GM19372 (cell line): ENCODE data around the gene CDC5L.
"Not testable (repeated sequence)": the region's sequence is repeated elsewhere in the genome, so short reads cannot be mapped to it uniquely, and the experiment has no call there.

Source experiments
- ATAC-seq: cut with Tn5 transposase; IDR thresholded peaks from one replicate; pipeline ENCODE4 v1.9.1; 2021; ENCODE audit warnings: mild to moderate bottlenecking, low read depth, moderate library complexity; ENCODE audit not compliant: unreplicated experiment

CDC5L gene

DNA sequence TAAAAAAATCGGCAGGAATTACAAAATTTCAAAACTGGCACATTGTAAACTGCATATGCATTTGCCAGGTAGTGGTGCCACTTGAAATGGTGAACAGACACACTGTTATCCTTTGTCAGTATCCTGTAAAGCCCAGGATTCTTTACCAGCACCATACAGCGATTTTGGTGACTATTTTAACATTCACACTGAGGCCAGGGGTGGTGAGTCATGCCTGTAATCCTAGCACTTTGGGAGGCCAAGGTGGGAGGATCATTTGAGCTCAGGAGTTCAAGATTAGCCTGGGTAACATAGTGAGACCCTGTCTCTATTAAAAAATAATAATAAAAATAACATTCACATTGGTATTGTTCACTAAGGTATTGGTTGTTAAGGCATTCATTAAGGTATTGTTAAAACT, 61.7 kb downstream of the CDC5L start:
- ATAC-seq, result not testable (repeated sequence)

GRCh38 chr6:44451803-44452695, 64.5 kb downstream of the CDC5L start:
- ATAC-seq, result no peak

DNA sequence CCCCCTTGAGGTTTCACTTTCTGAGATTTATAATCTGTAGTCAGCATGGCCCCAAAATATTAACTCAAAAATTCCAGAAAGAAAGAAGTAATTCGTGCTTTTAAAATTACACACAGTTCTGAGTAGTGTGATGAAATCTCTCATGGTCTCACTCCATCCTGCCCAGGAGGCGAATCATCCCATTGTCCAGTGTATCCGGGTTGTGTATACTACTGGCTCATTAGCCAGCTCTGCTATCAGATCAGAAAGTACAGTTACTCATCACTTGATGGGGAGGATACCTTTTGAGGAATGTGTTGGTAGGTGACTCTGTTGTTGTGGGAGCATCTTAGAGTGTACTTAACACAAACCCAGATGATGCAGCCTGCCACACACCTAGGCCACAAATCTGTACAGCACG, 65.2 kb downstream of the CDC5L start:
- ATAC-seq, result no peak

- no peak for ATAC-seq
These were observed 65.6 kb downstream of the CDC5L start for GRCh38 chr6:44453146-44453545.

DNA sequence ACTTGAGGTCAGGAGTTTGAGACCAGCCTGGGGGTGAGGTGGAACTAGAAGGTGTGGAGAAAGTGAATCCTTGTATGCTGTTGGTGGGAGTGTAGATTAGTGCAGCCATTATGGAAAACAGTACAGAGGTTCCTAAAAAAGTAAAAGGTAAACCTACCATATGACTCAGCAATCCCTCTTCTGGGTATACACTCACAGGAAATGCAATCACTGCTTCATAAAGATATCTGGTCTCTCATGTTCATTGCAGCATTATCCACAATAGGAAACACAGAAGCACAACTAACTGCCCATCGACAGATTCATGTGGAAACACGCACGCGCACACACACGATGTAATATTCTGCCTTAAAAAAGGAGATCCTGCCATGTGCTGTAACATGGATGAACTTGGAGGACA, 66.7 kb downstream of the CDC5L start:
- no peak for ATAC-seq

DNA sequence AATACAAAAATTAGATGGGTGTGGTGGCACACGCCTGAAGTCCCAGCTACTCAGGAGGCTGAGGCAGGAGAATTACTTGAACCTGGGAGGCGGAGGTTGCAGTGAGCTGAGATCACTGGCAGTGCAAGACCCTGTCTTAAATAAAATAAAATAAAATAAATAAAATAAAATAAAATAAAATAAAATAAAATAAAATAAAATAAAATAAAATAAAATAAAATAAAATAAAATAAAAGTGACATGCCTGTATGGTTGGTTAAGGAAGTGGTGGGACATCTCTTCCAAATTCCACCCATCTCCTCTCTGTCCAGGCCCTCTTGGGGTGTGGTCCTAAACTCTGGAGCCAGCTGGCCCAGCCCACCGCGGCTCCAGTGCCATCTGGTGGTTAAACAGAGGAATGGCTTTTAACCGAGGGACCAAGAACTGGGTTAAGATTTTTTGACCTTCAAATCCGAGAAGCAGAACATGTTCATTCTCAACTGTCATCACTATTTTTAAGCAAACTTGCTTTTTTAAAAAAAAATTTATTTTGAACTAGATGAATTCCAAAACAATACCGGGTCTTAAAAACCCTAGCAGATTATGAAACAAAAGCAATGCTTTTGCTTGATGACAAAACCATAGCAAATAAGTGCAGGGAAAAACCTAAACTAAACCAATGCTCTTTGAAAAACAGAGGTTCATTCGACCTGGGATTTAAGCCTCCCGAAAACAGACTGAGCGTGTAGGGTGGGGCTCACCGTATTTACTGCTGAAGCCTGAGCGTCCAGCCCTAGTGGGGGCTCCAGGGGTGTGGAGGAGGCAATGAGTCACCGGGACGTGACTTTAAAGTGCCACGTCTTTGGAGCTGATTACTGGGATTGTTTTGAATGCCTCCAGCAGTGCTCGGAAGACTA, 68.8 kb downstream of the CDC5L start:
- no peak for ATAC-seq

GRCh38 chr6:44456966-44457292, 69.4 kb downstream of the CDC5L start:
- no peak for ATAC-seq

DNA sequence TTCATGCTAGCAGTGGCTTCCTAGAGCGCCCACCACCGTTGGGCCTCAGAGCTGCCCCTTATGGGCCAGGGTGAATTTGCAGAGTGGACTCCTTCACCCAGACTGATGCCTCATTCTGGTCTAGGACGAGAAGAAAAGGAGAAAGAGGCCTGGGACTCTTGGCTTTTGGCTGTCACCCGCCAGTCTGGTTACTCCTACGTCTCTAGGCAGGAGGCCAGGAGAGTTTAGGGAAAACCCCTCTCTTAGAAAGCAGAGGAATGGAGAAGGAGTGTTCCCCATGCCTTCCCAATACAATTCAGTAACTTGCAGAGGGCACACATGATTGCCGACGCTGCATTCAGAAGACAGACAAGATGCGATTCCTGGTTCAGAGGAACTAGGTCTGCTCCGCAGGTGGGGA, 70.1 kb downstream of the CDC5L start:
- no peak for ATAC-seq

GRCh38 chr6:44458551-44458950, 71.0 kb downstream of the CDC5L start:
- no peak for ATAC-seq

DNA sequence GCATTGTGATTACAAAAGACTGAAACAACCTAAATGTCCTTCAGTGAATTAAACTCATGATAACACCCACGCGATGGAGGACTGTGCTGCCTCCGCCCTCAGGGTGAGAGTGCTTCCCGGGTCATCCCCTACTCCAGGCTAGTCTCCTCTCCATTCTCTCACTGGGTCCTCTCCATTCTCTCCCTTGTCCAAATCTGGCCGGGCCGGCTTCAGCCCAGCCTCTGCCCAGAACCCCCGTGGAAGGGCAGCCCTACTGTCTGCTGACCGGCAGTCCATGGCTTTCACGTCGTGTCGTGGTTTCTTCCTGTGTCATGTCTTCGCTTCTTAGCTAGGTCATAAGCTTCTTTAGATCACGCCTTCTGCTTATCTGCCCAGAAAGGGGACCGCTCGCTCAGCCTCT, 74.8 kb downstream of the CDC5L start:
- ATAC-seq, result no peak

DNA sequence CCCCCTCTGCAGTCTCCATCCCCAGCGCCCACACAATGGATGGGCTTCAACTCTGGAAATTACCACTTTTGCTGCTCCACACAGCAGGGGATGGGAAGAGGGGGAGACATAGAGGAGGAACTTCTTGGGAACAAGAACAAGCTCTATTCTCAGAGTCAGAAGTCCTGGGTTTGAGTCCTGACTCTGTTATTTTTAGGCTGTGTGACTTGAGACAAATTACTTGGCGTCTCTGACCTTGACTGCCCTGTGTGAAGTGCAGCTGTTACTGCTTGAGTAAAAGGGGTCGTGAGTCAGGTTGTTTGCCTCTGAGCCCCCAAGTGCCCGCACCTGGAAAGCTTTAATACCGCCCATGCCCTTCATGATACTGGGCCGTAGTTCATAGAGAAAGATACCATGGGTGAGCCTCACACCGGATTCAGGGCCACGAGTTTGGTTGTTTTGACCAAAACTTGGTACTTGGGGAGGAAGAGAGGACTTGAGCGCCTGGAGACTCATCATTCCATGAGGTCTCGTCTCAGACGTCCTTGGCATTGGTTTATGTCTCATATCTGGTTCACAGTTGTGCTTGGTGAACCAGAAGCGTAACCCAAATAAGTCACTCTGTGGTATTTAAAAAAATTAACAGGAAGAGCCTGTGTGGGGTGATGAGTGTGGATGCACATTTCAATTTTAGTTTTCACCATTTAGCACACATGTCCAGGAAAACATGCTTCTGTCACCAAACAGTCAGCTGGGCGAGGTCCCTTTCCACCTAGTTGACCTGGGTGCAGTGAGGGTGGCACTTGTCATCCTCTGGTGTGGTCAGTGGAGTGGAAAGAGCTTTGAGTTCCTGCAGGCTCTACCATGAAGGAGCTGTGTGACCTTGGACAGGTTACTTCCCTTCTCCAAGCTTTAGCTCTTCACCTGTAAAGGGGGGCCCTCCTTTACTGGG, 75.6 kb downstream of the CDC5L start:
- no peak for ATAC-seq

DNA sequence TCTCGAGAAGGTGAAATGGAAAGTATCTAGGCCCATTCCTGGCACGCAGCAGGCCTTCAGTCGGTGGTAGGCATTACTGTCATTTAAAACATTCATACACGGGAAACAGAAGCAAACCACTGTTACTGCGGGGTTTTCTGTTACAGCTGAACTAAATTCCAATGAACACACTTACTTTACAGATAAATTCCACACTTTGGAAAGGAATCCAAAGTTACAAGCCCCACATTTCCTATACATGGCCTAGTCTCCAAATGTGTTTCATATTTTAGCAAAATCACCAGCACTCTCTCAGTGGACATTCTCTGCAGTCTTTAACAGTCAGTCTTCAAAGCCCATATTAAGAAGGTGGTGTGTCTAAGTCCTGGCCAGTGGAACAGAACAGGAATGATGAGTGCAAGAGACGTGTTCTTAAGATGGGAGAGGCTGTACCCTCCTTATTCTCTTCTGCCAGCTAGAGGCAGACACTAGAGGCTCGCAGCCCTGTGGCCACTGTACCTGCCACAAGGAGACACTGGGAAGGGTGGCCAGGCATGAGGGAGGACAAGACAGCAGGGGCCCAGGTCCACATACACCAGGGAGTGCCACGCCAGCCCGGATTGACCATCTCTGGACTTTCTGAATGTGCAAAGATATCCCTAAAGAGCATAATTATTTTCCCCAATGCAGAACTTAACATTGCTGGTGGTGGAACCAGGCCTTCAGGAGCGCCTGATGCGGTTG, 76.4 kb downstream of the CDC5L start:
- ATAC-seq, result no peak

DNA sequence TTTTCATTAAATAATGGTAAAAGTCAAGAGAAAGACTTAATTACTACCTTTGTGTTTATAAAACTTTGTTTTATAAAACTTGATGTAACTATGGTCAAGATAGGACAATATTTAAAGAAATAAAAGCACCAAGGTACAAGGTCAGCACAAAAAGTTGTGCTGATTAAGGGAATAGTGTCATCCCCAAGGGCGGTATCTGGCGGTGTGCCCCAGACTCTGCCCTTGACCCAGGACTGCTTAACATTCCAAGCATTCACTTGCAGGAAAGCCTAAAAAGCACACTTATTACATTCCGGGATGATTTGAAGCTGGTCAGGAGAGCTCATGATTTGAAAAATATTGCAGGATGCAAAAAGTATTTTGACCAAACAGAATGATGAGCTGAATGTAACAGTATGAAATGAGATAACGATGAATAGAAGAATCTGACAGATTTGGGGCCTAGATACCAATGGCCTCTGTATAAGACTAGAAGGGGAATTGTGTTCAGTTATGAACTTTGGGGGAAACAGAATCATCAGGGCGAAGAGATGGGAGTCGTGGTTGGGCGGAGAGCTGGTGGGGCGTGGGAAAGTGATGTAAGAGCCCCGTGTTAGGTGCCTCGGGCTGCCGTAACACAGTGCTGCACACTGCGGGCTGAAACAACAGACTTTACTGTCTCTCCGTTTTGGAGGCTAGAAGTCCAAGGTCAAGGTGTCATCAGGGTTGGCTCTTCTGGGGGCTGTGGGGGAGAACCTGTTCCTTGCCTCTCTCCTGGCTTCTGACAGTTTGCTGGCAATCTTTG, 77.2 kb downstream of the CDC5L start:
- no peak for ATAC-seq

DNA sequence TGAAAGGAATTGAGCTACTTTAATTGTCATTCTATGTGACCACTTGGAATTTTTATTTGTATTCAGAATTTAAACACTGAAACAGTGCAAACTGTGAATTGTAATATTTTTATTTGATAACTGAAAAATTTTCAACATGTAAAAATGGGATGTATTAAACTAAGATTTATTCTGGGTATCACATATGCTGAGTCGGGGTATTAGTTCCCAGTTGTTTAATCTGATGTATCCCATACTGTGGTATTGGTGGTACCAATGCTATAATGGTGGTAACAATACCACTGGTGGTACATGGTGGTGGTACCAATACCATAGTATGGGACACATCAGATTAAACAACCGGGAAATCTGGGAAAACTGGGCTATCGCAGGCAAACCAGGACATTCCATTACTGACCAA, 79.4 kb downstream of the CDC5L start:
- no peak for ATAC-seq

- ATAC-seq, result no peak
These were observed 81.3 kb downstream of the CDC5L start for GRCh38 chr6:44468835-44469234.

GRCh38 chr6:44470115-44470464, 82.6 kb downstream of the CDC5L start:
- ATAC-seq, result no peak

DNA sequence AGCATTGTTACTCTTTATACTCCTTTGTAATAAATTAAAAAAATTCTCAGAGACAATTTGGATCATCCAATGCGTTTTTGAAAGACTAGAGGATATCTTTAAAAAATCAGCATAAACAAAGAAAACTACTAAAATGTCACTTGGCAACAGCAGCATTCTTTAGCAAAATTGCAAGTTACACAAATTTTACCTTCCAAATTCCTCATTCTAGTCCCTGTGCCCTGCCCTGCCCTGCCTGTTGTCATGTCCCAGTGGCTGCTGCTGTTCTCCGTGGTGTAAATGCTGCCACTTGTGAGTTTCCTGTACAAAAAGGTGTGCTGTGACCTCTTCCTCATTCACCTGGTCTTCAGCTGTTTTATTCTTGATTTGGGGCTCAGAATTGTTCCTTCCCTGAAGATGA, 83.2 kb downstream of the CDC5L start:
- no peak for ATAC-seq

DNA sequence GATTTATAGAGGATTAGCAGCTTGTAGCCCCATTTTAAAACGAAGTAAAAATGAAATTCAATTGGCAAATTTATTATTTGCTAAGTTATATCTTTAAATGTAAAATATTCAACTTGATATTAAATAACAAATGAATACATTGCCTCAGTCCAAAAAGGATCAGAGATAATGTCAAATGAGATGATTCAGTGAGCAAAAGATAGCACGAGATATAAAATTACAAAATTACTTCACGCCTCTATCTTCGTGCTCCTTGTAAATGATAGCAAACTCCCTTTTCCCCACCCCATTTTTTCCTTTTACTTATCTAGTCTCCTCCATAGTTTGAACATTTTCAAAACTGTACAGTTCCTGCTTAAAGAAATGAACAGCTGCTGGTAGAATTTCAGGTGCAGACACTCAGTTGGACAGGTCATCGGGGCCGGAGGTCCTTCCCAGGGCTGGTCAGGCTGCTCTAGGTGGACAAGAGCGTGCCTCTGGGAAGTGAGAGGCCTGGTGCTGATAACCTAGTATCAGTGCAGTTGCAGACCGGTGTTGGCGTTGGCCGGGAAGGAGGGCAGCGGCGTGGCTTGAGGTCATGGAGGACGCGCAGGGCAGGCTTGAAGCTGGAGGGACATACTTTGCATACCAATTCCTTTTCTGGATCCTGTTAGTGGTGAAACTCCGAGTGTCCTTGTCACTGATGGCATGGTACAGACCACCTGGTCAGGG, 83.9 kb downstream of the CDC5L start:
- ATAC-seq, result no peak
